COLO829 (cell line): Measurements from ENCODE around the gene SND1.

Experiments used
- DNase-seq: peaks from one replicate; pipeline ENCODE4 v3.0.0; 2012; ENCODE audit warnings: low spot score

The SND1 gene

GRCh38 chr7:127803626-127804025 lies 151.6 kb downstream of the SND1 start:
- DNase-seq = no peak

- DNase-seq = no peak
These were observed 155.3 kb downstream of the SND1 start for GRCh38 chr7:127807340-127807739.

- peak; percentile 92 for DNase-seq
These were observed 155.8 kb downstream of the SND1 start for GRCh38 chr7:127807829-127808228.

GRCh38 chr7:127809261-127809702 lies 157.3 kb downstream of the SND1 start:
- no peak for DNase-seq

GRCh38 chr7:127810113-127810512 lies 158.1 kb downstream of the SND1 start:
- DNase-seq = no peak

GRCh38 chr7:127810696-127811660 lies 159.0 kb downstream of the SND1 start:
- no peak for DNase-seq

- no peak for DNase-seq
These were observed 160.5 kb downstream of the SND1 start for GRCh38 chr7:127812540-127812939.

GRCh38 chr7:127813991-127814541 lies 162.1 kb downstream of the SND1 start:
- no peak for DNase-seq

- DNase-seq = no peak
These were observed 163.7 kb downstream of the SND1 start for GRCh38 chr7:127815631-127816145.

- no peak for DNase-seq
These were observed 164.6 kb downstream of the SND1 start for GRCh38 chr7:127816354-127817190.

- no peak for DNase-seq
These were observed 165.5 kb downstream of the SND1 start for GRCh38 chr7:127817466-127817865.

- DNase-seq = no peak
These were observed 166.3 kb downstream of the SND1 start for GRCh38 chr7:127818306-127818705.

- DNase-seq = peak; percentile 96
These were observed 168.2 kb downstream of the SND1 start for GRCh38 chr7:127819975-127820731.

- no peak for DNase-seq
These were observed 168.7 kb downstream of the SND1 start for GRCh38 chr7:127820732-127821085.

GRCh38 chr7:127821146-127821545 lies 169.2 kb downstream of the SND1 start:
- no peak for DNase-seq

- DNase-seq = no peak
These were observed 171.0 kb downstream of the SND1 start for GRCh38 chr7:127822822-127823508.

- DNase-seq = no peak
These were observed 172.7 kb downstream of the SND1 start for GRCh38 chr7:127824682-127825081.

GRCh38 chr7:127828843-127829500 lies 177.0 kb downstream of the SND1 start:
- no peak for DNase-seq

- no peak for DNase-seq
These were observed 179.6 kb downstream of the SND1 start for GRCh38 chr7:127831318-127832219.
